Activated CD8-positive, alpha-beta memory T cell treated with anti-CD3 and anti-CD28 coated beads for 24 hours (primary cell): ENCODE results near the gene PDE6B.
"Not testable (repeated sequence)": the region's sequence is repeated elsewhere in the genome, so short reads cannot be mapped to it uniquely, and the experiment has no call there.

Experiments used
- DNase-seq: peaks from one replicate; pipeline ENCODE4 v3.0.0-alpha.2; 2020

The PDE6B gene

GRCh38 chr4:622071-622995, 3.0 kb upstream of the PDE6B start:
- DNase-seq: no peak

DNA sequence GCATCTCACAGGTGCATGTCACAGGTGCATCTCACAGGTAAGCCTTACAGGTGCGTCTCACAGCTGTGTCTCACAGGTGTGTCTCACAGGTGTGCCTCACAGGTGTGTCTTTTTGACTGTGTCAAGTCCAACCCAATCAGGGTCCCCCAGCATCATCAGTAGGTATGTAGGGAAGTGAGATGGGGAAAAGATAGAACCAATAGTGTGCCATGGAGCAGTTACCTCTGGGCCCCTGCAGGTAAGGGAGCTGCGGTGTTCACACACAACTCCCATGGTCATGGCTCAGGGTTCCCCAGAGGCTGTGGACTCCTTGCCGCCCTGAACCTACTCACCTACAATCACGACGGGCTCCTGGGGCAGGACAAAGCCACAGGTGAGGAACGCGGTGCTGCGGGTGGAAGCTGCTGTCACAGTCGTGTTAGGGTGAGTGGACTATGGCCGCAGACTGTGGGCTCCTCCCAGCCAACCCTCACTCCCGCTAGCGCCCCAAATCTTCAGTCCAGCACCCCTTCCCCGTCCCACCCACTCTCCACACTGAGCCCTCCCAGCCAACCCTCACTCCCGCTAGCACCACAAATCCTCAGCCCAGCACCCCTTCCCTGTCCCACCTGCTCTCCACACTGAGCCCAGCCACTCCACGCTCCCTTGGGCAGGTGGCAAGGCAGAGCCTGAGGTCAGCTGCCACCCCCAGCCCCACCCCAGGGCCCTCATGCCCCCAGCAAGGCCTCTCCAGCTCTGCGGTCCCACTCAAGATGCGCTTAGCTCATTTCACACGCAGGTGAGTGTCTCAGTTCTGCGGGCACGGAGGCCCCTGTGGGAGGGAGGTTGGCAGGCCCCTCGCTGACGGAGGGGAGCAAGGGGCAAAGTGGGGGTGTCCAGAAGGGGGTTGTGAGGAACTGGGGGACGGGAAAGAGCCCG, 2.1 kb upstream of the PDE6B start:
- DNase-seq: no peak

DNA sequence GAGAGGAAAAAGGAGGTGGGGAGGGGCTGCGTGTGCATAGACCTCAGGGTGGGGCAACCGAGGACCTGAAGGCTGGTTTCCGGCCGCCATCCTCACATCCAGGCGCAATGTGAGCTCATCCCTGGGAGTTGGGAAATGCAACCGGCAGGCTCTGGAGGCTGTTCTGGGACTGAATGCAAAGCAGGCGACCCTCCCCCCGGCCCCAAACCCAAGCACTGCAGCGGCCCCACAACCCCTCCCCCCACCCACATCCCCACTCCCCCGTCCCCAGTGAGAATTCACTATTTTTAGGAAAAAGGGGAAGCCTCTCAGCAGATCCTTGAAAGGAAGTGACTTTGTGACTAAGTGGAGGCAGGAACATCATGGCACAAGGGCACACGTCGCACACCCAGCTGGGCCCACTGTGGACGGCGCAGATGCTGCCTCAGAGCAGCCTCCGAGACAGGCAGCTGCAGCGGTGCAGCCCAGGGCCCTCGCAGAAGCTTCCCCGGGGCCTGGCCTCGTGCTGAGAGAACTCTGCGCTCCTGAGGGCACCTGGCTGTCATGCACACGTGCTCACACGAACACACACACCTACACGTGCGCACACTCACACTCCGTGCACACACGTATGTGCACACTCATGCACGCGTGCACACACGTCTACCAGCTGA, 1.3 kb upstream of the PDE6B start:
- DNase-seq: no peak

- DNase-seq: no peak
Measured at GRCh38 chr4:625631-626161, 323 bp downstream of the PDE6B start.

DNA sequence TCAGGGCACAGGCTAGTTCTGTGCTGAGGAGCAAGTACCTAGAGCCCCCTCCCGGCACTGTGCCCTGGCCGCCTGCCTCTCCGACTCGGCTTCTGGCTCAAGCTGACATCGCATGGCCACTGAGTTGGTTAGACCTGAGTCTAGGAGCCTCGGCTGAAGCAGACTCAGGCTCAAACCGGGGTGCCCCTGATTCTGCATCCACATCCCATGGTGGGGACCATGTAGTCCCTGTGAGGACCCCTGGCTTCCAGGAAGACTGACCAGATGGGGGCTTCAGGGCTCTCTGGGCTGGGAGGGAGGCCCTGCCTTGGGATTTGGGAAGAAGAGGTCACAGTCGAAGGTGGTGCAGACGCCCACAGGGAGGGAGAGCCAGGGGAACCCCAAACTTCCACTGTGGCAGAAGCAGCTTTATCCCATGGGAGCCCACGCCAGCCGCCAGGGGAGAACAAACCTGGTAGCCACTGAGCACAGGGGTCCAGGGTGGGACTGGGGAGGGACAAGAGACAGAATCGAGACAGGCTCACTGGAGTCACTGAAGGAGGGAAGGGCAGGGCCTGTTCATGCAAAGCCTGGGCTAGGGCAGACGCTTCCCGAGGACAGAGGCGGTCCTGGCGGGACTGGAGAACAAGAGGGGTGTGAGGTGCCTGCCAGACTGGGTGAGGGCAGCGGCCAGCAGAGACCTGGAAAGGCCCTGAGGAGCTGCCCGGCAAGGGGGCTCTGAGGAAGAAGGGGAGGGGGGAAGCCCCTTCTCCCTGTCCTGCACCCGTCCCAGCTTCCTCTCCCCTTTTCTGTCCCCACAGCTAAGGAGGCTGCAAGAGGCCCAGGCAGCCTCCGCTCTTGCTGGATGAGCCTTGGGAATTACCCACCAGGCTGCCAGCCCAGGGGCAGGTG, 1.1 kb downstream of the PDE6B start:
- no peak for DNase-seq

- DNase-seq: no peak
Measured at GRCh38 chr4:627347-628125, 2.2 kb downstream of the PDE6B start.

DNA sequence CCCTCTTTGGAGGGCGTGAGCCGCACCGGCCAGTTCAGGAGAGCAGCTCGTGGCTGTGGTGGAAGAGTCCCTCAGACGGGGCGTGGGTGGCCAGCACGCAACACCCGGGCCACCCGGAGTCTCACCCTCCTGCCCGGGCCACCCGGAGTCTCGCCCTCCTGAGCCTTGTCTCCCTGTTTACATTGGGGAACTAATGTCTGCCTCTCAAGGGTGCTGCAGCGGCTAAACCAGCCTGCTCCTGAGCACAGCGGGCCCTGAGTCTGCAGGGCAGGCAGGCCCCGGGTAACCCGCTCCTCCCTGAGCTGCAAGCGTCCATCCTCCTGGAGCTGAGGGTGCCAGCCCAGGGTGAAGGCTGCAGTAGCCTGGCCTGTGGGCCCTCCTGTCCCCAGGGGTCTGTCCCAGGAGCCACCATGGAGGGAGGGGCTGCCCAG, 3.0 kb downstream of the PDE6B start:
- DNase-seq: no peak

GRCh38 chr4:628821-629635, 3.7 kb downstream of the PDE6B start:
- no peak for DNase-seq

- no peak for DNase-seq
Measured at GRCh38 chr4:629636-629914, 4.2 kb downstream of the PDE6B start.

DNA sequence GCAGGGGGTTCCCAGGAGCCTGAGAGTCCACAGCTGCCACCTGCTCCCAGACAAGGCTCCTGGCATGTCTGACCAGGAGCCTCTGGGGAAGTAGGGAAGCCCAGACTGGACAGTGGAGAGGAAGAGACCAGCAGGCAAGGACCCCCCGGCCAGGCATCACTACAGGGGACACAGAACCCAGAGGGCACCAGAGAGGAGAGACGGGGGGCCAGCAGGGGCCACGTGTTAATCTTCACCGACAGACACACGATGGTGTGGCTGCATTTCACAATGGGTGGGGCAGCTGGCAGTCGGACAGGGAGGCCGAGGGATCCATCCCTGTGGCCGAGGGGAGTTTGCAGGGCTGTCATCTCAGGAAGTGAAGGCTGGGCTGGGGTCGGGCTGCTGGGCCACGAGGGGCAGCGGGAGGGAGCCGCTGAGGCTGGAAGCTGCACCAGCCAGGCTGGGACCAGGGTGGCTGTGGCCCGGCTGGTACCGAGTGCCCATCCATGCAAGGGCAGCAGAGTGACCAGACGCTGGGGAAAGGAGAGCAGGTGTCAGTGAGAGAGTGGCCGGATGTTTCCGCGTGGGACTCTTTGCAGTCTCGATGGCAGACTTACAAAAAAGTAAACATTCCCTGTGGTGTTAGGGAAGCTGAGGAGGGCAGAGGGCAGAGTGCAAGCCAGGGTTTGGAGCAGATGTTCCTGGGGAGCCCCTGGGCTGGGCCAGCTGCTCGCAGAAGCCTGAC, 4.7 kb downstream of the PDE6B start:
- DNase-seq: no peak

DNA sequence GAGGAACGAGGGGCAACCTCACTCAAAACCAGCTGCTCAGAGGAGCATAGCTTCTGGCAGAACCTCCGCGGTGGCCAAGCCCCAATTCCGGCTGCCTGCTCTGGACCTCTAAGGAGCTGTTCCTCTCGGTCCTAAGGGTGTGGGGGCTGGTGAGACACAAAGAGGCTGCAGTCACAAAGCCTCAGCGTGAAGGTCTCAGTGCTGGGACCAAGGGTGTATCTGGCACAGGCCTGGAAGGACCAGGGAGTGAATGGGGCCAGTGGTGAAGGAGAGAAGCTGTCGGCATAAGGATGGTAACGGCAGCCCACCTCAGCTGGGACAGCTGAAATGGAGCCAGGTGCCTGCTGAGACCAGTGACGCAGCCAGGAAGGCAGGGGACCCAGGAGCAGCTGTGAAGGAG, 5.3 kb downstream of the PDE6B start:
- DNase-seq: no peak

DNA sequence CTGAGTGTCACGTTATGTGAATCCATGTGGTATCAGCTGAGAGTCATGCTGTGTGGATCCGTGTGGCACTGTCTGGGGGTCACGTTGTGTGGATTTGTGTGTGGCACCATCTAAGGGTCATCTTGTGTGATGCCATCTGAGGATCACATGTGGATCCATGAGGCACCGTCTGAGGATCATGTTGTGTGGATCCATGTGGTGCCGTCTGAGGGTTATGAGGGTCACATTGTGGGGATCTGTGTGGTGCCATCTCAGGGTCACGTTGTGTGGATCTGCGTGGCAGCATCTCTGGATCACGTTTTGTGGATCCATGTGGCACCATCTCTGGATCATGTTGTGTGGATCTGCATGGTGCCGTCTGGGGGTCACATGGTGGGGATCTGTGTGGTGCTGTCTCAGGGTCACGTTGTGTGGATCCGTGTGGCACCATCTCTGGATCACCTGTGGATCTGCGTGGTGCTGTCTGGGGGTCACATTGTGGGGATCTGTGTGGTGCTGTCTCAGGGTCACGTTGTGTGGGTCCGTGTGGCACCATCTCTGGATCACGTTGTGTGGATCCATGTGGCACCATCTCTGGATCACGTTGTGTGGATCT, 6.9 kb downstream of the PDE6B start:
- DNase-seq: no peak

GRCh38 chr4:632926-633325, 7.6 kb downstream of the PDE6B start:
- DNase-seq: no peak

DNA sequence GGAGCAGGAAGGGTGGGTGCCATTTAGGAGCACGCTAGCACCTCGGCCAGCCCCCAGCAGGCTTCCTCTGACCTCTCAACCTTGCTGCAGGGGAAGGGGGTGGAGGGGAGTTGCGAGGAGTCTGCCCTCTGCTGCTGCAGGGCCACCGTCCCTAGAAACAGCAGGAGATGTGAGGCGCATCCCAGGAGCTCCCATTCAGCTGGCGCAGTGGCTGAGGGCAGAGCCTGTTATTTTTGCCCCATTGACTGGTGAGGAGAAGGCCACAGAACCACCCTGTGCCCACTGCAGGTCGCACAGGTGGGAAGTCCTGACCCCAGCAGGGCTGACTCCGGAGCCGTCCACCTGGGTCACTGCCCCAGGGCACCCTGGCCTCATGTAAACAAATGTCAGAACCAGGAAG, 8.0 kb downstream of the PDE6B start:
- no peak for DNase-seq

DNA sequence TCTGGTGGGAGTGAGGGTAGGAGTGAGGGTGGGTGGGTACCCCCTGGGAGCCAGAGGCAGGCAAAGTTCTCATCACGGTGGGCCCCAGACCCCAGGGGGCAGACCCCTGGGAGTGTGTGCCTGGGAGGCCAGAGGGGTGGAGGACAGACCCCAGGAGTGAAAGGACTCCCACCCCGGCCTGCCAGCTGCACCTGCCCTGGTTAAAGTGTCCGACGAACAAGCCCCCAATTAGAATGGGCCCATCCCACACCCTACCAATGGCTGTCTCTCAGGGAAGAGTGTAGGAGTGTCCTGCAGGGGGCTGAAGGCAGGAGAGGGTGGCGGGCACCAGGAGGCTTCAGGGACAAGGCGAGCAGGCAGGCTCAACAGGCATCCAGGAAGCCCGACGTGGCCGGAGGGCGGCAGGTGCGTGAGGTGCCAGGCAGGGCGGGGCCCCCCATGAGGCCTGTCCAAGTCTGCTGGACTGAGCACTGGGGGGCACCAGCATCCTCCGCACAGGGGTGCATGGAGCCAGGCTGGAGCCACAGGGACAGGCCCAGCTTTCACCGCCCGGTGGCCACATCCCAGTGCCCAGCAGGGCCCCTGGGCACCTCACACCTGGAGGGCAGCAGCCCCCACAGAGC, 8.7 kb downstream of the PDE6B start:
- DNase-seq: no peak

DNA sequence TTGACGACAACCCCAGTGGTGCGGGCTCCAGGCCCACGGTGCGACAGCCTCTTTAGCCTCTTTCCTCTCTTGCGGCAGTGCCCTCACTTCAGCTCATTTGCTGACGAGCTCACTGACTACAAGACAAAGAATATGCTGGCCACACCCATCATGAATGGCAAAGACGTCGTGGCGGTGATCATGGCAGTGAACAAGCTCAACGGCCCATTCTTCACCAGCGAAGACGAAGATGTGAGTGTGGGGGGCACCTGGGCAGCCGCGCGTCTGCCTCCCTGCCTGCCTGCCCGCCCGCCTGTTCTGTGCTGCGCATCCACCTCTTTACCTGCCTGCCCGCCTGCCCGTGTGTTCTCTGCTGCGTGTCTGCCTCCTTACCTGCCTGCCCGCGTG, 9.2 kb downstream of the PDE6B start:
- DNase-seq: no peak

DNA sequence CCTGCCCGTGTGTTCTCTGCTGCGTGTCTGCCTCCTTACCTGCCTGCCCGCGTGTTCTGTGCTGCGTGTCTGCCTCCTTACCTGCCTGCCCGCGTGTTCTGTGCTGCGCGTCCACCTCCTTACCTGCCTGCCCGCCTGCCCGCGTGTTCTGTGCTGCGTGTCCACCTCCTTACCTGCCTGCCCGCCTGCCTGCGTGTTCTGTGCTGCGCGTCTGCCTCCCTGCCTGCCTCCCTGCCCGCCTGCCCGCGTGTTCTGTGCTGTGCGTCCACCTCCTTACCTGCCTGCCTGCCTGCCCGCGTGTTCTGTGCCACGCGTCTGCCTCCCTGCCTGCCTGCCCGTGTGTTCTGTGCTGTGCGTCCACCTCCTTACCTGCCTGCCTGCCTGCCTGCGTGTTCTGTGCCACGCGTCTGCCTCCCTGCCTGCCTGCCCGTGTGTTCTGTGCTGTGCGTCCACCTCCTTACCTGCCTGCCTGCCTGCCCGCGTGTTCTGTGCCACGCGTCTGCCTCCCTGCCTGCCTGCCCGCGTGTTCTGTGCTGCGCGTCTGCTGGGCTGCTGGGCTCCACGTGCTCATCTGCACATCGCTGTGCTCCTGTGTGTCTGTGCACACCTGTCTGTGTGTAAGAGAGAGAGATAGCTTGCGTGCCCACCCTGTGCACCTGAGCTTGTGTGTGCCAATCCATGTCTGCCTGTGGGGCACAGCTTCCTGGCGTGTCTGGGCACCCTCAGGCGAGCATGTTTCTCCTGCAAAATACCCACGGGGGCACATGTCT, 9.9 kb downstream of the PDE6B start:
- DNase-seq: not testable (repeated sequence)
